RKO (cell line): ENCODE measurements around the gene CGB5.

Experiments used
- DNase-seq: peaks from one replicate; pipeline ENCODE4 v3.0.0-alpha.2; 2016; ENCODE audit warnings: low spot score

CGB5 gene

DNA sequence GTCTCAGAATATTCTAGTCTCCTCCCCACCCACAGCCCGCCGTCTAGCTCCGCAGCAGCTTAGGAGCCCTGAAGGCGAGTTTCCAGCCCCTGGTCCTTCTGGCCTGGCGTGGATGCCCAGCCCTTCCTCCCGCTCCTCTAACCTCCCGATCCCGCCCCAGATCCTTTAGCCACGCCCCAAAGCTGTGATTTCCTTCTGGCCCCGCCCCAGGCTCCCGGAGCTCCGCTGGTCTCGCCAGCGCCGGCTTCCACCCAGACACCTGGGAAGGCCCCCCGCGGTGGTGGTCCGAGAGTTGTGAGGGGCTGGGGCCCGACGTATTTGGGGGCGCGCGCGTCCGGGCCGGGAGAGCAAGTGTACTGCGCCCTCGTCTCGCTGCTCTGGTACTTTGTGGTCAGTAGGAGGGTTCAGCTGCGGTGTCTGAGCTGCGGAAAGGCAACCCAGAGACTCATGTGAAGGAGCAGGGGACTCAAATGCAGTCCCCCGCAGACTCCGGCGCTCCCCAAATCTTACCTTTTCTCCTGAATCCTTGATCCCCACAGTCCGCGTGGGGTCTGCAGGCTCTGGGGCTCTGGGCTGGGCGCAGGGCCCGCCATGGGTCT lies 14.1 kb downstream of the CGB5 start, which contains the start of gene CGB7:
TSS of gene CGB7 (minus strand) at position 114 of the 599 bp plus-strand sequence. CDS start 2,374 bp downstream, outside the sequence.
- DNase-seq = no peak

DNA sequence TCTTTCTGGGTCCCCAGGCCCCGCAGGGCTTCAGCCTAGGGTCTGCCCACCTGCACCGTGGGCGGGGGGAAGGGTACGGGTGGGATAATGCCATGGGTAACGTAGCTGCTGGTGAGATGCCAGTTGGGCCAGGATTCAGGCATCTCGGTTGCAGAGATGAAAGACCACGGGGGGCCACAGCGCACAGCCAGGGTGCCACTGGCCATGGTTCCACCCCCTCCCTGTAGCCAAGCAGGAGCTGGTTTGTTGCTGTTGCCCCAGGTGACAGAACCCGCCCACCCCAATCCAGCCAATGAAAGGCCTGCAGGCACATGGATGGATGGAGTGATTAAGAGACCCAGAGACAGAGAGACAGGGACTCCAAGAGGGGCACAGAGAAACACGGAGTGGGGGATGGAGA lies 14.9 kb downstream of the CGB5 start:
- DNase-seq = no peak

- DNase-seq = no peak
Observed at GRCh38 chr19:49059053-49059452, 15.4 kb downstream of the CGB5 start.

DNA sequence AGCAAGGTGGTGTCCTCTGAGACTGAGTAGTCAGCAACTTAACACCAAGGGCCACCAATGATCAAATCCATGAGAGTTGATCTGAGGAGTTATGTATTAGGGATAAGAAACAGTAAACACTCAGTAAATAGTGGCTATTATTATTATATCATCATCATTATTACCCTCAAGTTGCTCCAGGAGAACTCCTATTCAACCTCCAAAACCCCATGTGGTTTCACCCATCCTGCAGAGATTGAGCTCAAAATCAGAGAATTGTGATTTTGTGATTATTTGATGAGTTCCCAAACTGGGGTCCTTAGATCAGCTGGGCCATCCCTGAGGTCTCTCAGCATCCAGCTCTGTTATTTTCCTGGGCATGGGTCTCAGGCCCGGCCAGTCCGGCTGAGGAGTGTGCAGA lies 17.4 kb downstream of the CGB5 start:
- DNase-seq = no peak

DNA sequence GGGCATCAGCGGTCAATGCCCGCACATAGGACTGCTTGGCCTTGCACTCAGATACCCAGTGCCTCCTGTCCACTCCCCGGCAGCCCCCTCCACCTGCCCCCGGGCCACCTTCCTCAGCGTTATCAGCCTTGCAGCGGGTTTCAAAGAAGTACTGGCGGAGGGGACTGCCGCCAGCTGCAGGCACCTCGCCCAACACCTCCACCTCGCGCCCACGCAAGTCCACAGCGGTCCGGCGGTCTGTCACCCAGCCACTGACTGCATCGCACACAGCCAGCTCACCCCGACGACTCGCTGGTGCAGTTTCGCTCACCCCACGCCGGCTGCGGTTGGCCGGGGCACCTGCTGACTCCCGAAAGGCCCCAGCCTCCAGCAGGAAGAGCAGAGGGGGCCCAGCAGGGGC lies 17.8 kb downstream of the CGB5 start:
- DNase-seq = no peak

DNA sequence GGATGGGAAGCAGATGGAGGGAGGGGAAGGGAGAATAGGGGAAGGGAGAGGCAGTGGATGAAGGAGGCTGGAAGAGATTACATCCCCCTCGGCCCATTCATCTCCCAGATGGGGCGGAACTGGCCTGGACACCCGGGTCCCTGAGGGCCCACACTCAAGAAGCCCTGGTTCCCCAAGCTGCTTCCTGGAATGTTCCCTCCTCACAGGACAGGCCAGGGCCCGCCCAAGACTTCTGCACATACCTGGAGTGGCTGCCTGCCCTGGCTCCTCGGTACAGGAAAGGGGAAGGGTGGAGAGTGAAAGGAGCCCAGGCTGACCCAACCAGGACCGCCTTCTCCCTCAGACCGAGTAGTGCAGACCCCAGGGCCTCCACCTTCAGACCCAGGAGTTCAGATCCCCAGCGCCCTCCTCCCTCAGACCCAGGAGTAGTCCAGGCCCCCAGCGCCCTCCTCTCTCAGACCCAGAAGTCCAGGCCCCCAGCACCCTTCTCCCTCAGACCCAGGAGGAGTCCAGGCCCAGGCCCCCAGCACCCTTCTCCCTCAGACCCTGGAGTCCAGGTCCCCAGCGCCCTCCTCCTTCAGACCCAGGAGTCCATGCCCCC lies 20.5 kb downstream of the CGB5 start:
- DNase-seq = no peak

- no peak for DNase-seq
Observed at GRCh38 chr19:49064768-49065611, 21.3 kb downstream of the CGB5 start, which contains the start of gene NTF4. TSS of gene NTF4 (minus strand) at chr19:49064818. CDS start at chr19:49061997, 2,821 bp downstream.

- no peak for DNase-seq
Observed at GRCh38 chr19:49065905-49066512, 22.4 kb downstream of the CGB5 start.

GRCh38 chr19:49067554-49067953 lies 23.9 kb downstream of the CGB5 start:
- no peak for DNase-seq

GRCh38 chr19:49069026-49069425 lies 25.4 kb downstream of the CGB5 start:
- no peak for DNase-seq

GRCh38 chr19:49070416-49070815 lies 26.8 kb downstream of the CGB5 start:
- DNase-seq = no peak

DNA sequence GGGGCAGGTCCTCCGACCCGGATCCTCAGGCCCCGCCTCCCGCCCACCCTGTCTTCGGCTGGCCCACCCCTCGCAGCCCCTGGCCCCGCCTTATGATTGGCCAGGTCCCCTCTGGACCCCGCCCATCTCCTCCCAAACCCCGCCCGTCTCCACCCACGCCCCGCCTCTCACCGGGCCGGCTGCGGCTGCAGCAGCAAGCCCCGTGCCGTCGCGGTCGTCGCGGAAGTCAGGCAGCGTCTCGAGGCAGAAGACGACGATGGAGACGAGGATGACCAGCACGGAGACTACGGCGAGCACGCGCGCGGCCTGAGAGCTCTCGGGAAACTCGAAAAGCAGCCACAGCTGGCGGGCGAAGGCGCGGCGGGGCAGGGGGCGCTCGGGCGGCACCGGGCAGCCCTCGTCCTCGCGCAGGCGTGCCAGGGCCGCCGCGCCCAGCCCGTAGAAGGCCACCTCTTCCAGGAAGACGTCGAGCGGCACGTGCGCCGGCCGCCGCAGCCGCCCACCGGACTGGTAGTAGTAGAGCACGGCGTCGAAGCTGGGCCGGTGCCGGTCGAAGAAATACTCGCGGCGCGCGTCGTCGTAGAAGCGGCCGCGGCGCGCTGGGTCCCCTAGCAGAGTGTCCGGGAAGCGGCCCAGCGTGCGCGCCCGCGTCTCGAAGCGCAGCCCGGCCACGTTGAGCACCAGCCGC lies 28.4 kb downstream of the CGB5 start:
- no peak for DNase-seq

- peak; percentile 44 for DNase-seq
Observed at GRCh38 chr19:49073514-49074378, 30.1 kb downstream of the CGB5 start.

DNA sequence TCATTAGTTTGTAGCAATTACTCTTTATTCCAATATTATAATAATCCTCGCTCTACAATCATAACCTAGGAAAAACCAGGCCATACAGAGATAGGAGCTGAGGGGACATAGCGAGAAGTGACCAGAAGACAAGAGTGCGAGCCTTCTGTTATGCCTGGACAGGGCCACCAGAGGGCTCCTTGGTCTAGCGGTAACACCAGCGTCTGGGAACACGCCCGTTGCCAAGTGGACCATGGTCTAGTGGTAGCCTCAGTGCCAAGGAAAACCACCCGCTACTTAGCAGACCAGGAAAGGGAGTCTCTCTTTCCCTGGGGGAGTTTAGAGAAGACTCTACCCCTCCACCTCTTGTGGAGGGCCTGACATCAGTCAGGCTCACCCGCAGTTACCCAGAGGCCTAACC lies 31.2 kb downstream of the CGB5 start:
- peak; percentile 61 for DNase-seq

- no peak for DNase-seq
Observed at GRCh38 chr19:49080392-49080791, 36.7 kb downstream of the CGB5 start.

- no peak for DNase-seq
Observed at GRCh38 chr19:49081273-49081672, 37.6 kb downstream of the CGB5 start.

- DNase-seq = no peak
Observed at GRCh38 chr19:49084206-49085019, 40.8 kb downstream of the CGB5 start.

GRCh38 chr19:49085020-49085867 lies 41.6 kb downstream of the CGB5 start, which contains the start of gene SNRNP70:
TSS of gene SNRNP70 (plus strand) at chr19:49085451. CDS start at chr19:49086415, 964 bp downstream.
- DNase-seq = peak; percentile 99

- DNase-seq = no peak
Observed at GRCh38 chr19:49085868-49086232, 42.2 kb downstream of the CGB5 start.
